ENCODE measurements around the gene SLC35D1. TPM values are rescaled to one million over a fixed set of nuclear protein-coding genes. Genes with fewer than 3 reads are reported as not detected.

SLC35D1 gene
- total and polyA plus RNA-seq, 10 of the 15 experiments (the other 5 are each of a cell fraction or from before 2014, with no cell fraction given): 2.9 to 12.4 (median 8.6) TPM

- TF ChIP-seq SMAD5 (IDR thresholded peaks at IDR 0.05; ENCODE audit: low read depth): no peak
- TF ChIP-seq MAX (IDR thresholded peaks at IDR 0.05; ENCODE audit: low read depth, low read length): no peak
- TF ChIP-seq REST (IDR thresholded peaks at IDR 0.05; ENCODE audit: low read depth, low read length): no peak
Measured at GRCh38 chr1:67005068-67005467, 48.9 kb downstream of the SLC35D1 start (continued).

GRCh38 chr1:67004176-67004575 lies 49.8 kb downstream of the SLC35D1 start:
- Histone ChIP-seq H3K27ac (ENCODE audit: control insufficient read depth, insufficient read depth) (no peak overlapping the region), H3K9ac (ENCODE audit: control insufficient read depth, insufficient read depth, low read length) (no peak overlapping the region), H3K79me2 (ENCODE audit: control insufficient read depth, insufficient read depth, low read length) (no peaks in the 10 kb centered on the region), H4K20me1 (ENCODE audit: control insufficient read depth, insufficient read depth) (no peaks in the 10 kb centered on the region), H2AFZ (ENCODE audit: control insufficient read depth, low read depth, low read length) (no peak overlapping the region), H3K36me3 (ENCODE audit: control insufficient read depth in 2 of 2, insufficient read depth in 2 of 2, low read length in 1 of 2) (no peaks in the 10 kb centered on the region; a peak in 1 of 4 replicates), H3K4me2 (ENCODE audit: control insufficient read depth, insufficient read depth) (no peak overlapping the region), H3K4me1 (ENCODE audit: control insufficient read depth, insufficient read depth, low read length) (no peaks in the 10 kb centered on the region), H3K27me3 (replicated peaks in 1 of 2; ENCODE audit: control insufficient read depth in 2 of 2, insufficient read depth in 2 of 2, low read length in 1 of 2) (no peaks in the 10 kb centered on the region), H3K9me3 (replicated peaks; ENCODE audit: control insufficient read depth, insufficient read depth, low read length) (no peaks in the 10 kb centered on the region), H3K4me3 (no peak overlapping the region)
- intact Hi-C loops (cut with micrococcal nuclease; ENCODE audit: unreplicated experiment) (loop anchor here (5.0 kb wide), 1 partner anchor 498 kb away; no protein-coding TSS in a partner anchor), in situ Hi-C loops (cut with MboI) (no loop called here)
- ATAC-seq: no peak
- SMC1A ChIA-PET (ENCODE audit: uncharacterized antibody, unreplicated experiment): interaction anchor here (1.0 to 1.8 kb wide), 3 partner anchors 8 to 208 kb away, joined by 3 to 5 read pairs (median 4); no protein-coding TSS in a partner anchor
- POLR2A ChIA-PET: no interaction called here
- DNase-seq (ENCODE audit: low read depth, low spot score): no peak
- no TSS peak for BruUV-seq (replicated peaks)
- FAIRE-seq: no peak
- 100% methylated on average over 1 of the region's 1 CpG for WGBS (ENCODE audit: insufficient coverage, insufficient replicate concordance, low lambda C conversion rate, missing lambda C conversion rate)
- CTCF ChIA-PET: interaction anchor here (0.8 to 5.1 kb wide), 5 partner anchors 8 to 496 kb away, joined by 3 to 36 read pairs (median 17); no protein-coding TSS in a partner anchor
- RAD21 ChIA-PET (ENCODE audit: unreplicated experiment): interaction anchor here (1.5 kb wide), 2 partner anchors 8 to 207 kb away, joined by 4 read pairs; no protein-coding TSS in a partner anchor
- no peak for TF ChIP-seq ZBTB4 (CRISPR knock-in tag; IDR thresholded peaks at IDR 0.05)
- TF ChIP-seq ATF2 (IDR thresholded peaks at IDR 0.05; ENCODE audit: low read length): no peak
- TF ChIP-seq BCLAF1 (IDR thresholded peaks at IDR 0.05): no peak
- no peak for TF ChIP-seq IRF5 (IDR thresholded peaks at IDR 0.05; ENCODE audit: borderline replicate concordance)
- TF ChIP-seq YBX1 (IDR thresholded peaks at IDR 0.05): no peak
